HG03280 (cell line): ENCODE measurements around the gene GRHPR.
"Not testable (repeated sequence)": the region's sequence is repeated elsewhere in the genome, so short reads cannot be mapped to it uniquely, and the experiment has no call there.

Experiments
- ATAC-seq: cut with Tn5 transposase; IDR thresholded peaks from one replicate; pipeline ENCODE4 v1.9.1; 2021; ENCODE audit warnings: mild to moderate bottlenecking, moderate library complexity; ENCODE audit not compliant: unreplicated experiment

Gene GRHPR

GRCh38 chr9:37420271-37421215 lies 2.0 kb upstream of the GRHPR start:
- no peak for ATAC-seq

DNA sequence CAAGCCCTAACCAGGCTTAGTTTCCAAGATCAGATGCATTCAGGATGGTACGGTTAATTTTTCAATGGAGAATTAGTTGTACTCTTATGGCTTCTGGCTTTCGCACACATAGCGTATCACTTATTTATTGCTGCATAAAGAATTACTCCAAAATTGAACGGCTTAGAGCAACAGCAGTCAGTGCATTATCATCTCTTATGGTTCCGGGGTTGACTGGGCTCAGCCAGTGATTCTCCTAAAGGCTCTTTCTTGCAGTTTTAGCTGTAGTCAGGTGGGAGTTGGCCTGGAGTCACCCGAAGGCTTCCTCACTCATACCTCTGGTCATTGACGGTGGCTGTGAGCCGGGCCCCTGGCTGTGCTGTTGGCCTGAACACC lies 595 bp upstream of the GRHPR start:
- no peak for ATAC-seq

- no peak for ATAC-seq
Measured at GRCh38 chr9:37423508-37423907, 1.0 kb downstream of the GRHPR start.

GRCh38 chr9:37424204-37424685 lies 1.7 kb downstream of the GRHPR start:
- no peak for ATAC-seq

- ATAC-seq: no peak
Measured at GRCh38 chr9:37424686-37425297, 2.3 kb downstream of the GRHPR start.

DNA sequence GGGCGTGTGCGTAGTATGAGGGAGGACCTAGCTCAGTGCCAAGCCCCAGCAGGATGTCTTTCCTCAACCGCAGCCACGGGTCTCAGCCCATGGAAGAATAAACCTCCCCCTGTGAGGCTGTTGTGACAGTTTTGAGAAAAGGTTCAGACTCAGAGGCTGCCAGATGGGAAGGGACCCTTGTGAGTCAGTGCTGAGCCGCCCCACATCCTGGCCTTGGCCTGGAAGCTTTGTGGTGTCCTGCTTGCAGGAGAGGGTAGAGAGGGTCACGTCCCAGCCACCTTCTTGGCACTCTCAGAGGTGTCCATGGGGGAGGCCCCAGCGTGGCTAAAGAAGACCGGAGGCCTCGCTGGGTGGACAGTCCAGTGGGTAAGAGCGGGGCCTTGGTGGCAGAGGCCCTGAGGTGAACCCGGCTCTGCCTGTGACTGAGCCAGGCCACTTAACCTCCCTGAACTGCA lies 2.8 kb downstream of the GRHPR start:
- ATAC-seq: no peak

GRCh38 chr9:37426431-37426830 lies 3.9 kb downstream of the GRHPR start:
- ATAC-seq: not testable (repeated sequence)

- no peak for ATAC-seq
Measured at GRCh38 chr9:37426846-37427245, 4.3 kb downstream of the GRHPR start.

- no peak for ATAC-seq
Measured at GRCh38 chr9:37428345-37428744, 5.8 kb downstream of the GRHPR start.

DNA sequence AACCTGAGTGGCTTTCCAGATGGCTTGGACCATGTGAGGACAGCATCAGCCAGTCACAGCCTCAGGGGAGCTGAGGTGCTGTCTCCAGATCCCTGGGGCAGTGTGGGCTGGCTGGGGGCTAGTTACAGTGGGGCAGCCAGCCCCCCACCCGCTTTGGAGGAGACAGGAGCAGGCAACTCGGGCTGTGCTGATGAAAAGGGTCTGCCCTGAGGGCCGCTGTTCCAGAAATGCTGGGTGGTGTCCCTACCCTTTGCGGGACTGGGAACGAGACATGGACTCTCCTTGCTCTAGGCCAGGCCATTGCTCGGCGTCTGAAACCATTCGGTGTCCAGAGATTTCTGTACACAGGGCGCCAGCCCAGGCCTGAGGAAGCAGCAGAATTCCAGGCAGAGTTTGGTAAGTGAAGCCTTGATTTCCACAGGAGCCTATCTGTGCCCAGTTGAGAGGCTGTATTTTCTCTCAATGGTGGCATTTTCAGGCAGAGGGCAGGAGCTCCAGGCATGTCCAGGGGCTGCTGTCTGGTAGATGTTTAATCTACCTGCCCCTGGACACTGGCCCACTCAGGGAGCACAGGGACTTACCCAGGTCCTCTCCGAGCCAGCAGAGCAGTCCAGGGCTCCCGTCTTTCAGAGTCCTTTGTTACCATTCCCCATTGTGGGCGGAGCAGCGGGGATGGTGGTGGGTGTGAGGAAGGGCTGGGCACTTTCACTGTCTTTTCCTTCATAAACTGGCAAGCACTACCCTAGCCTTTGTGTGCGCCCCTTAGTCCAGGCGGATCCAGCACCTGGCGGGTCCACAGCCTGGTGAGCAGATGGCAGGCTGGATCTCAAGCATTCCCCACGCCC lies 7.2 kb downstream of the GRHPR start:
- no peak for ATAC-seq

DNA sequence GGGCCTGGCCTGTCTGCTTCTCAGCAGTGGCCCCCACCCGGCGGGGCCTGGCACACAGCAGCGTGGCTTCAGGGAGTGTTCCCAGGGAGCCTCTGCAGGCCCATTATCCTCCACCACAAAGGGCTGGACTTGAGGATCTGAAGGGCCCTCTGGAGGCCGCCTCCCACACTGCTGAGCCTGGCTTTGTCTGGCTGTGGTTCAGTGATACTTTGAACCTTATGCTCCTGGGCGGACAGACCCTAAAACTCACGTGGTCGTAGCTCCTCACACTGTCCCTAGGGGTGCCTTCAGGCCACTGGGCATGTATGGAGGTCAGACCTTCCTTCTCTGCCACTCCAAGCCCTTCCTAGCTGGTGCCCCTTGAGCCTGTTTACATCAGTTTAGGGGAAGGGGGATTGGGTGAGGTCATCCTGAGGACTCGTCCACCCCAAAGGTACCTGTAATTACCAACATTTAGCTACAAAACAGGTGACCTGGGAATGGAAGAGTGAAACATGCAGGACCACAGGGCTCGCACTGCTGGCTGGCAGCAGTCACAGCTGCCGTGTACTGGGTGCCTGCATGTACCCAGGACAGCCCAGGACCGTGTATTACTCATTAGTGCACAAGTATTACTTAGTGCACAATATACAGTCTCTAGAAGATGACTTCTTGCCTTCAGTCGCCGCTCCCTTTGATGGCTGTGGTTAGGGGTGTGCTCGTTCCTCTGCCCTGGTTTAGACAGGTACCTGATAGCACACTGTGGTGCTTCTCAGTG lies 8.5 kb downstream of the GRHPR start:
- ATAC-seq: no peak

GRCh38 chr9:37432020-37432419 lies 9.5 kb downstream of the GRHPR start:
- no peak for ATAC-seq

DNA sequence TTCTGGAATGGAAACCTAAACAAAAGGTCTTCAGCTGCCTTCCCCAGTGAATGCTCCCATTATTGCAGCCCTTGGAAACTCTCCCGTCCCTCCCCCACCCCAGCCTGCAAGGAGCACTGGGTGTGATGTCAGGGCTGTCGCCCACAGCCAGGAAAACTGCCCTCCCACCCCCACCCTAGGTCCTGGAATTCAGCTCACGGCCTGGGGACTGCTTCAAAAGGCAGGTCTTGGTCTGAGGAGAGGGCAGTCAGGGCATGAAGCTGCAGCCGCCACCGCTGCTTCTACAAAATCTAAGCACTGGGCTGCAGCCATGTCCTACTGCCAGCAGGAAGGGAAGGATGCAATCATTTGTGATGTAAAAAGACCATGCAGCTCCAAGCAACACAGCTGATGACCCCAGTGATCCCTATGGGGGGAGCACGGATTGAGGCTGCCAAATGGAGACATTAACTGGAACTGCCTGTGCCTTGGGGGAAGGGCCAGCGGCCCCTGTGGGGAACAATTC lies 11.4 kb downstream of the GRHPR start:
- no peak for ATAC-seq

DNA sequence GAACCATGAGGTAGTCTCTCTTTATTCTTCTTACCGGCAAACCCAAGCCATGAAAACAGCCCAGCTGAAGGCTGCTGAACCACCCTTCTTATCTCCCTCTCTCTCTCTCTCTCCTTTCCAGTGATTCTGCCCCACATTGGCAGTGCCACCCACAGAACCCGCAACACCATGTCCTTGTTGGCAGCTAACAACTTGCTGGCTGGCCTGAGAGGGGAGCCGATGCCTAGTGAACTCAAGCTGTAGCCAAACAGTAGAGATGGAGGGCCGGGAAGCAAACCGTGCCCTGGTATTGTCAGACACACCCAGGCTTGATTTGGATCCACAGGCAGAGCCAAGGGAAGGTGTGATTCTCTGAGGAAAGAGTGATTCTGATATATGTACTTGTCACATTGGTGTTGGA lies 14.0 kb downstream of the GRHPR start:
- no peak for ATAC-seq

DNA sequence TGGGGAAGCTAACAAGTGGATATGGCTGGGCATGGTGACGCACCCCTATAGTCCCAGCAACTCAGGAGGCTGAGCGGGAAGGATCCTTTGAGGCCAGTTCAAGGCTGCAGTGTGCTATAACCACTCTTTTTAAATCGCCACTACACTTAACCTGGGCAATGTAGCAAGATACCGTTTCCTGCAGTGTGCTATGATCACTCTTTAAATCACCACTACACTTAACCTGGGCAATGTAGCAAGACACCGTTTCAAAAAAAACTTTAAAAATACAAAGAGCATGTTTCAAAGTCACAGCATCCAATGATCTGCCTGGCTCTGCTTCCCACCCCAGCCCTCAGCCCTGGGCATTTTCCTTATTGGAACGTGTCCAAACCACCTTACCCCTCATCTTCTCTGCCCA lies 14.5 kb downstream of the GRHPR start:
- ATAC-seq: no peak

DNA sequence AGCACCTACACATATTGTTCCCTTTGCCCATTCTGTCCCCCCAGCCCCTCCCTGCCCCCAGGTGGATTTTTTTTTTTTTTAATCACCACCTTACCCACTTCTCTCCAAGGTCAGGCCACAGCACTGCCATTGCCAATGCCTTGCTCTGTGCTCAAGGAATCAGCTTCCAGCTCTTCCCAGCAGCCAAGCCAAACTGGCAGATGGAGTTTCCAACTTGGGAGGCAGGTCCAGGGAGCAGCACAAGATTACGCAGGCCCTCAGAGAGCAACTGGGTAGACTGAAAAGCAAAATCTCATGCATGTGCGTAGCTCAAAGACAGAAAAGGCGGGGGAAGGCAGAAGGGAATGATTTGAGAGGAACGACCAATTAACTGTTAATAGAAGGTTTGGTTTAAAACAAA lies 15.1 kb downstream of the GRHPR start:
- no peak for ATAC-seq

- ATAC-seq: no peak
Measured at GRCh38 chr9:37438359-37438758, 15.9 kb downstream of the GRHPR start.

DNA sequence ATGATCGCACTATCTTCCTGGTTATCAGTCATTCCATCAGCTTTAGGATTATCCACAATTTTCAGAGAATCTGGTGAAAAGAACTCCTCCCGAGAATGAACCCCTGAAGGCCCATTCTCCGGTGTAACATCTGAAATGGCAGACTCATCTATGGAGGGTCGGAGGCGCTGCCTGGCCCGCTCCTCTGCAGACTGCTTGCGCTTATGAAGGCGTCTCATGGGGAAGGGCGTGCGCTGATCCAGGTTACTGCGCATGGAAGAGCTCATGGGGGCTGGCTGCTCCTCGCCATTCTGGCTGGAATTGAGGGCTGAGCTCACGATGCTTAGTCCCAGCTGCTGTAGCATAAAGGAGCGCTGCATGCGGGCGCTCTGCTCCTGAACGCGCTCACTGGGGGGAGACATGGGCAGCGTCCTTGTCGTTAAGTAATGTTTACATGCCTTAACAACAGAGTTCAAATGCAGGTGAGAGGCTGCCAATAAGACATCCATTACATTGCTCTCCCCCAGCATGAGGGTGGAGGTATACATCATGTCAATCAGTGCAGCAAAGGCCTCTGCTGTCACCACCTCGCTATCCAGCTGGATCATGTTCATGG lies 19.4 kb downstream of the GRHPR start:
- ATAC-seq: no peak

- ATAC-seq: no peak
Measured at GRCh38 chr9:37442556-37442955, 20.1 kb downstream of the GRHPR start.

DNA sequence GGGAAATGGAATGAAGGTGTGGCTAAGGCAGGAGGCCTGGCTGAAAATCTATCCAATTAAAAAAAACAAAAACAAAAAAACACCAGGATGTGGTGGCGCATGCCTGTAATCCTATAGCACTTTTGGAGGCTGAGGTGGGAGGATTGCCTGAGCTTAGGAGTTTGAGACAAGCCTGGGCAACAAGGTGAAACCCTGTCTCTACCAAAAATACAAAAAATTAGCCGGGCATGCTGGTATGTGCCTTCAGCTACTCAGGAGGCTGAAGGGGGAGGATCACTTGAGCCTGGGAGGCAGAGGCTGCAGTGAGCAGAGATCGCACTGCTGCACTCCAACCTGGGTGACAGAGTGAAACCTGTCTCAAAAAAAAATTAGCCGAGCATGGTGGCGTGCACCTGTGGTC lies 21.1 kb downstream of the GRHPR start:
- no peak for ATAC-seq
